IMR-90 (cell line): ENCODE data around the gene EPHB1. TPM values are rescaled to one million over a fixed set of nuclear protein-coding genes. Genes with fewer than 3 reads are reported as not detected.

Experiments used
- ATAC-seq: fragments of 200-7000 bp; cut with Tn5 transposase; 2 replicates; pipeline ENCODE4 v1.9.1; 2020; ENCODE audit warnings: low read depth, mild to moderate bottlenecking, moderate library complexity
- BruUV-seq: library from RNA; stranded (reverse); fragments of 400-500 nt; replicated peaks from 2 replicates; lab custom pipeline; 2021; lab: Mats Ljungman, UMichigan
- CTCF ChIA-PET: fragments of 300-600 bp; formaldehyde crosslinking; extraction: SDS; loops from one replicate; lab custom pipeline; 2021; ENCODE audit warnings: antibody characterized with exemption; lab: Yijun Ruan, JAX
- POLR2A ChIA-PET: fragments of 300-600 bp; sonication (Branson Sonifier 250); formaldehyde crosslinking; loops from one replicate; lab custom pipeline; 2022; ENCODE audit warnings: antibody characterized with exemption; ENCODE audit not compliant: unreplicated experiment; lab: Charles Lee
- DNase-seq: peaks from one replicate; pipeline ENCODE4 v3.0.0; 2013
- H2AFZ ChIP-seq: replicated peaks from 2 replicates; pipeline ENCODE3; 2013; ENCODE audit warnings: low read length, mild to moderate bottlenecking; ENCODE audit not compliant: poor library complexity
- H2AK5ac ChIP-seq: 2 replicates; pipeline ENCODE4 v1.6.1; 2013; ENCODE audit warnings: low read depth, low read length, inconsistent platforms
- H2AK9ac ChIP-seq: replicated peaks from 2 replicates; pipeline ENCODE3; 2013; ENCODE audit warnings: mild to moderate bottlenecking, low read depth, low read length, moderate library complexity; ENCODE audit not compliant: poor library complexity
- H2BK120ac ChIP-seq: 2 replicates; pipeline ENCODE4 v1.6.1; 2013; ENCODE audit warnings: low read depth, low read length, inconsistent platforms
- H2BK15ac ChIP-seq: 3 replicates; pipeline ENCODE4 v1.6.1; 2013; ENCODE audit warnings: low read depth, low read length, inconsistent platforms
- H2BK20ac ChIP-seq: 2 replicates; pipeline ENCODE4 v1.6.1; 2013; ENCODE audit warnings: low read depth, mild to moderate bottlenecking, inconsistent platforms, low read length, moderate library complexity
- H2BK5ac ChIP-seq: 2 replicates; pipeline ENCODE4 v1.6.1; 2013; ENCODE audit warnings: mild to moderate bottlenecking, low read depth, low read length, inconsistent platforms; ENCODE audit not compliant: poor library complexity, severe bottlenecking
- H3K14ac ChIP-seq: replicated peaks from 2 replicates; pipeline ENCODE4 v1.6.1; 2013; ENCODE audit warnings: low read depth, low read length, inconsistent platforms
- H3K18ac ChIP-seq: 2 replicates; pipeline ENCODE4 v1.6.1; 2013; ENCODE audit warnings: low read depth, low read length, control low read depth
- H3K23ac ChIP-seq: 2 replicates; pipeline ENCODE4 v1.6.1; 2013; ENCODE audit warnings: low read depth, low read length, inconsistent platforms
- H3K27ac ChIP-seq: 2 replicates; pipeline ENCODE4 v1.5.1; 2013; ENCODE audit warnings: mild to moderate bottlenecking, control low read depth, low read length; ENCODE audit not compliant: insufficient read depth
- H3K27me3 ChIP-seq: 2 replicates; pipeline ENCODE4 v1.6.1; 2013; ENCODE audit warnings: low read length; ENCODE audit not compliant: control insufficient read depth, insufficient read depth
- H3K36me3 ChIP-seq: 2 replicates; pipeline ENCODE4 v1.6.1; 2013; ENCODE audit warnings: low read length, mixed read lengths; ENCODE audit not compliant: control insufficient read depth, insufficient read depth
- H3K4ac ChIP-seq: 2 replicates; pipeline ENCODE4 v1.6.1; 2013; ENCODE audit warnings: low read depth, low read length, inconsistent platforms
- H3K4me1 ChIP-seq: 2 replicates; pipeline ENCODE4 v1.6.1; 2013; ENCODE audit warnings: low read length, mixed read lengths; ENCODE audit not compliant: control insufficient read depth, insufficient read depth
- H3K4me2 ChIP-seq: 2 replicates; pipeline ENCODE4 v1.6.1; 2013; ENCODE audit warnings: low read depth, mild to moderate bottlenecking, control low read depth, low read length, moderate library complexity
- H3K4me3 ChIP-seq: 2 replicates; pipeline ENCODE4 v1.5.1; 2013; ENCODE audit warnings: low read depth, mild to moderate bottlenecking, control low read depth, low read length, moderate library complexity; ENCODE audit not compliant: insufficient read depth
- H3K56ac ChIP-seq: 2 replicates; pipeline ENCODE4 v1.6.1; 2013; ENCODE audit warnings: low read length, inconsistent platforms; ENCODE audit not compliant: insufficient read depth; ENCODE audit errors: extremely low read depth
- H3K79me1 ChIP-seq, 2 experiments: 2 replicates each; pipeline ENCODE4 v1.6.1; 2013; ENCODE audit warnings: low read length in 2 of 2, inconsistent platforms in 1 of 2, low read depth in 1 of 2
- H3K9ac ChIP-seq: 2 replicates; pipeline ENCODE4 v1.6.1; 2013; ENCODE audit warnings: low read depth, low read length, control low read depth
- H3K9me1 ChIP-seq: 2 replicates; pipeline ENCODE4 v1.6.1; 2013; ENCODE audit warnings: low read length, inconsistent platforms; ENCODE audit not compliant: insufficient read depth
- H3K9me3 ChIP-seq: 2 replicates; pipeline ENCODE4 v1.6.1; 2013; ENCODE audit warnings: low read length; ENCODE audit not compliant: control insufficient read depth, insufficient read depth
- H4K20me1 ChIP-seq: 2 replicates; pipeline ENCODE4 v1.6.1; 2013; ENCODE audit warnings: low read length, inconsistent platforms; ENCODE audit not compliant: insufficient read depth
- H4K5ac ChIP-seq: 2 replicates; pipeline ENCODE4 v1.6.1; 2013; ENCODE audit warnings: mild to moderate bottlenecking, low read depth, low read length, control low read depth
- H4K8ac ChIP-seq, 2 experiments: 2 replicates each; pipeline ENCODE4 v1.6.1; 2013; ENCODE audit warnings: low read depth in 2 of 2, low read length in 2 of 2, control low read depth in 1 of 2, inconsistent platforms in 1 of 2
- H4K91ac ChIP-seq: 2 replicates; pipeline ENCODE4 v1.6.1; 2013; ENCODE audit warnings: low read depth, low read length, inconsistent platforms; ENCODE audit not compliant: insufficient read depth
- BHLHE40 ChIP-seq: fragments of 150-350 bp; IDR thresholded peaks from 2 replicates; pipeline ENCODE4 v1.6.1; 2016; ENCODE audit warnings: mild to moderate bottlenecking, low read depth, low read length
- CEBPB ChIP-seq: IDR thresholded peaks from 2 replicates; pipeline ENCODE4 v1.6.1; 2012; ENCODE audit warnings: low read depth, low read length, improper control_type of control experiment
- CHD1 ChIP-seq: IDR thresholded peaks from 2 replicates; pipeline ENCODE4 v1.6.1; 2012; ENCODE audit warnings: low read depth, low read length, improper control_type of control experiment
- CTCF ChIP-seq: conservative IDR thresholded peaks from 2 replicates; pipeline ENCODE4 v1.5.1; 2012; ENCODE audit warnings: mild to moderate bottlenecking, low read depth, low read length, improper control_type of control experiment
- ELK1 ChIP-seq: fragments of 150-350 bp; IDR thresholded peaks from 2 replicates; pipeline ENCODE4 v1.6.1; 2016; ENCODE audit warnings: low read depth, mild to moderate bottlenecking, low read length, moderate library complexity, borderline replicate concordance
- MAFK ChIP-seq: IDR thresholded peaks from 2 replicates; pipeline ENCODE4 v1.6.1; 2012; ENCODE audit warnings: low read depth, low read length, improper control_type of control experiment
- MXI1 ChIP-seq: IDR thresholded peaks from 2 replicates; pipeline ENCODE4 v1.6.1; 2012; ENCODE audit warnings: low read depth, mild to moderate bottlenecking, low read length, moderate library complexity, borderline replicate concordance
- NFE2L2 ChIP-seq: fragments of 150-350 bp; IDR thresholded peaks from 2 replicates; pipeline ENCODE4 v1.6.1; 2016; ENCODE audit warnings: low read depth, mild to moderate bottlenecking, low read length
- POLR2A ChIP-seq: IDR thresholded peaks from 2 replicates; pipeline ENCODE4 v1.6.1; 2012; ENCODE audit warnings: mild to moderate bottlenecking, low read depth, low read length
- RFX5 ChIP-seq: IDR thresholded peaks from 2 replicates; pipeline ENCODE4 v1.8.0; 2012; ENCODE audit warnings: low read depth, mild to moderate bottlenecking, low read length, moderate library complexity
- SMC3 ChIP-seq: fragments of 150-350 bp; IDR thresholded peaks from 2 replicates; pipeline ENCODE4 v1.6.1; 2016; ENCODE audit warnings: low read depth, mild to moderate bottlenecking, antibody characterized with exemption, low read length, moderate library complexity
- USF2 ChIP-seq: fragments of 150-350 bp; IDR thresholded peaks from 2 replicates; pipeline ENCODE4 v1.6.1; 2017; ENCODE audit warnings: mild to moderate bottlenecking, antibody characterized with exemption, low read length, low read depth
- WGBS, 2 experiments: methylation state at CpG; one replicate each; pipeline versions ENCODE4 v1.1.5 to v1.1.7; 2013; ENCODE audit warnings: missing lambda C conversion rate in 2 of 2; ENCODE audit not compliant: insufficient read length in 1 of 2; ENCODE audit errors: extremely low coverage in 2 of 2; 5-methylcytosine and 5-hydroxymethylcytosine counted together
- dilution Hi-C: fragments of 300-500 bp; cut with HindIII; formaldehyde crosslinking; loops from one replicate; pipeline ENCODE4 v1.14.3; 2018; ENCODE audit warnings: low sequenced_read_pairs; ENCODE audit not compliant: unreplicated experiment
- in situ Hi-C: fragments of 300-500 bp; cut with MboI; formaldehyde crosslinking; loops from 3 replicates; pipeline ENCODE4 v1.14.3; 2019; ENCODE audit warnings: low sequenced_read_pairs, inconsistent platforms, mixed read lengths
- intact Hi-C: fragments of 100-400 bp; cut with micrococcal nuclease; formaldehyde crosslinking; loops from 2 replicates; pipeline ENCODE4 v1.10.0; 2022
- polyA plus RNA-seq, 3 experiments: library from polyadenylated mRNA; depleted of rRNA; stranded (reverse); fragments of >200 nt; gene quantifications; 2 replicates each; pipeline ENCODE4 v1.2.3, GENCODE V29; 2012; ENCODE audit warnings: low replicate concordance in 1 of 3
- total RNA-seq: library from RNA; depleted of rRNA; stranded (reverse); fragments of >200 nt; gene quantifications from 2 replicates; pipeline ENCODE4 v1.2.3, GENCODE V29; 2012

Gene EPHB1
- total and polyA plus RNA-seq, 2 of the 4 experiments (the other 2 are of a cell fraction), result 0.17 to 0.36 TPM

- H3K27ac ChIP-seq, result no peak overlapping the region
- no peak overlapping the region for H3K14ac ChIP-seq
- no peak overlapping the region for H2AK9ac ChIP-seq
- H3K9me3 ChIP-seq, result peaks cover 7% of the 10 kb centered on the region; the same call in 1 of the 2 replicates
- H4K5ac ChIP-seq, result no peak overlapping the region
- H3K79me1 ChIP-seq, result no peaks in the 10 kb centered on the region
- H3K36me3 ChIP-seq, result no peaks in the 10 kb centered on the region
- intact Hi-C loops (no loop called here), dilution Hi-C loops (no loop called here), in situ Hi-C loops (no loop called here)
- no peak overlapping the region for H2BK120ac ChIP-seq
- no peak overlapping the region for H3K9ac ChIP-seq
- no TSS peak for BruUV-seq
- no peak for TF ChIP-seq CEBPB
- no peak for TF ChIP-seq CTCF
- no peak for TF ChIP-seq RFX5
- no peak for TF ChIP-seq ELK1
- TF ChIP-seq POLR2A, result no peak
- no peak for TF ChIP-seq BHLHE40
- no peak for TF ChIP-seq CHD1
- TF ChIP-seq MAFK, result no peak
- no peak for TF ChIP-seq SMC3
- no peak for TF ChIP-seq NFE2L2
- no peak for TF ChIP-seq MXI1
- no peak for TF ChIP-seq USF2
- DNase-seq, result no peak
- WGBS, 2 experiments, result no CpG with 5 or more reads among the region's 6 CpGs
- POLR2A ChIA-PET, result no interaction called here
- H3K4ac ChIP-seq, result no peak overlapping the region
- H3K18ac ChIP-seq, result no peak overlapping the region
- no peak for ATAC-seq
- H4K20me1 ChIP-seq, result no peaks in the 10 kb centered on the region
- H4K8ac ChIP-seq, result no peak overlapping the region
- no peak overlapping the region for H3K4me3 ChIP-seq
- CTCF ChIA-PET, result no interaction called here
- H4K91ac ChIP-seq, result no peak overlapping the region
- H3K23ac ChIP-seq, result no peak overlapping the region
- no peak overlapping the region for H2BK5ac ChIP-seq
- H2BK15ac ChIP-seq, result no peak overlapping the region
- H3K27me3 ChIP-seq, result no peaks in the 10 kb centered on the region
- H2BK20ac ChIP-seq, result no peak overlapping the region
- H3K4me1 ChIP-seq, result no peaks in the 10 kb centered on the region
- no peak overlapping the region for H3K56ac ChIP-seq
- H3K4me2 ChIP-seq, result no peak overlapping the region
- no peak overlapping the region for H2AK5ac ChIP-seq
- no peak overlapping the region for H2AFZ ChIP-seq
- no peaks in the 10 kb centered on the region for H3K9me1 ChIP-seq
Observed at GRCh38 chr3:135238871-135239614, 444.0 kb downstream of the EPHB1 start.
